HepG2 (cell line): Measurements from ENCODE around the gene LDB3. TPM values are rescaled to one million over a fixed set of nuclear protein-coding genes. Genes with fewer than 3 reads are reported as not detected.

Source experiments
- FOXA3 ChIP-seq: IDR thresholded peaks from 2 replicates; pipeline ENCODE4 v1.6.1; 2016; ENCODE audit warnings: missing genetic modification reagents, missing compliant biosample characterization
- HMGXB4 ChIP-seq, 2 experiments: sonication (generic) in 1 of 2; formaldehyde crosslinking in 1 of 2; IDR thresholded peaks; 2 replicates each; pipeline versions ENCODE4 v1.4.0 to v1.6.1; 2018 to 2020; ENCODE audit warnings: missing genetic modification reagents in 2 of 2, borderline replicate concordance in 1 of 2, low read depth in 1 of 2, mild to moderate bottlenecking in 1 of 2, missing biosample characterization in 1 of 2
- MYNN ChIP-seq: sonication (generic); formaldehyde crosslinking; IDR thresholded peaks from 2 replicates; pipeline ENCODE4 v1.4.0; 2020; ENCODE audit warnings: mild to moderate bottlenecking, low read depth, missing genetic modification reagents
- NONO ChIP-seq, 2 experiments: fragments of 450-650 bp in 1 of 2; sonication (generic) in 1 of 2; formaldehyde crosslinking in 1 of 2; IDR thresholded peaks in 1 of 2; conservative IDR thresholded peaks in 1 of 2; 2 replicates each; pipeline versions ENCODE4 v1.6.1 to v1.8.0; 2017 to 2022; ENCODE audit warnings: mild to moderate bottlenecking in 1 of 2, missing genetic modification reagents in 1 of 2, moderate library complexity in 1 of 2
- PAXIP1 ChIP-seq: sonication (generic); formaldehyde crosslinking; conservative IDR thresholded peaks from 2 replicates; pipeline ENCODE4 v1.4.0; 2020; ENCODE audit warnings: mild to moderate bottlenecking, missing genetic modification reagents, moderate library complexity
- PHF8 ChIP-seq: sonication (generic); formaldehyde crosslinking; IDR thresholded peaks from 2 replicates; pipeline ENCODE4 v1.5.0; 2020; ENCODE audit warnings: missing genetic modification reagents
- POLR2A ChIP-seq, 2 experiments: IDR thresholded peaks; 2 replicates each; pipeline ENCODE4 v1.6.1; 2011; ENCODE audit warnings: low read depth in 2 of 2, low read length in 2 of 2, mild to moderate bottlenecking in 1 of 2, moderate library complexity in 1 of 2; ENCODE audit not compliant: insufficient read depth in 1 of 2
- PRMT3 ChIP-seq: sonication (generic); formaldehyde crosslinking; IDR thresholded peaks from 2 replicates; pipeline ENCODE4 v1.8.1; 2022; ENCODE audit warnings: low read depth, mild to moderate bottlenecking, moderate library complexity, missing genetic modification reagents, borderline replicate concordance
- RAD21 ChIP-seq: fragments of 450-650 bp; formaldehyde crosslinking; IDR thresholded peaks from 2 replicates; pipeline ENCODE4 v1.5.0; 2020; ENCODE audit warnings: mild to moderate bottlenecking
- SALL1 ChIP-seq: sonication (generic); formaldehyde crosslinking; IDR thresholded peaks from 2 replicates; pipeline ENCODE4 v1.8.0; 2022; ENCODE audit warnings: mild to moderate bottlenecking, missing genetic modification reagents
- SIN3A ChIP-seq: IDR thresholded peaks from 2 replicates; pipeline ENCODE4 v1.6.1; 2011; ENCODE audit warnings: low read depth, mild to moderate bottlenecking, control low read depth, low read length, borderline replicate concordance
- SMARCC2 ChIP-seq: fragments of 450-650 bp; IDR thresholded peaks from 2 replicates; pipeline ENCODE4 v1.6.1; 2017; ENCODE audit warnings: antibody characterized with exemption, mild to moderate bottlenecking
- SOX13 ChIP-seq, 3 experiments: fragments of 450-650 bp in 1 of 3; sonication (generic) in 1 of 3; formaldehyde crosslinking in 1 of 3; IDR thresholded peaks in 2 of 3; conservative IDR thresholded peaks in 1 of 3; 2 replicates each; pipeline versions ENCODE4 v1.5.0 to v1.6.1; 2016 to 2020; ENCODE audit warnings: antibody characterized with exemption in 1 of 3, mild to moderate bottlenecking in 1 of 3, missing compliant biosample characterization in 1 of 3, missing genetic modification reagents in 1 of 3, moderate library complexity in 1 of 3
- TFDP1 ChIP-seq: IDR thresholded peaks from 2 replicates; pipeline ENCODE4 v1.6.1; 2016; ENCODE audit warnings: missing compliant biosample characterization, missing genetic modification reagents, borderline replicate concordance
- UBTF ChIP-seq: sonication (generic); formaldehyde crosslinking; IDR thresholded peaks from 2 replicates; pipeline ENCODE4 v1.4.0; 2020; ENCODE audit warnings: mild to moderate bottlenecking, missing genetic modification reagents
- ZBTB7B ChIP-seq: sonication (generic); formaldehyde crosslinking; IDR thresholded peaks from 2 replicates; pipeline ENCODE4 v1.4.0; 2020; ENCODE audit warnings: missing genetic modification reagents
- ZMYM2 ChIP-seq: sonication (generic); formaldehyde crosslinking; IDR thresholded peaks from 2 replicates; pipeline ENCODE4 v1.8.0; 2022; ENCODE audit warnings: mild to moderate bottlenecking, missing genetic modification reagents
- ZNF12 ChIP-seq: sonication (generic); formaldehyde crosslinking; IDR thresholded peaks from 2 replicates; pipeline ENCODE4 v1.5.0; 2020; ENCODE audit warnings: missing genetic modification reagents
- ZNF20 ChIP-seq: sonication (generic); formaldehyde crosslinking; IDR thresholded peaks from 2 replicates; pipeline ENCODE4 v1.4.0; 2020; ENCODE audit warnings: mild to moderate bottlenecking, moderate library complexity, missing genetic modification reagents
- ZNF652 ChIP-seq: IDR thresholded peaks from 2 replicates; pipeline ENCODE4 v1.6.1; 2016; ENCODE audit warnings: low read depth, borderline replicate concordance
- polyA plus RNA-seq, 8 experiments: library from polyadenylated mRNA; depleted of rRNA in 3 of 8; stranded (reverse) in 7 of 8; unstranded in 1 of 8; fragments of >200 nt; fragmentation: Illumina TruSeq in 4 of 8; extraction: Trizol in 4 of 8; gene quantifications; 2 replicates each; pipeline versions ENCODE4 v1.2.1 to v1.2.3, GENCODE V29; 2011 to 2016; ENCODE audit warnings: low read depth in 4 of 8, missing spikeins in 1 of 8, mixed read lengths in 1 of 8; ENCODE audit not compliant: insufficient read depth in 1 of 8
- total RNA-seq, 5 experiments: library from RNA; depleted of rRNA; stranded (reverse); fragments of >200 nt; fragmentation: Illumina TruSeq; extraction: Trizol; gene quantifications; 2 replicates each; pipeline ENCODE4 v1.2.3, GENCODE V29; 2016; ENCODE audit warnings: low read depth in 1 of 5

LDB3 gene
- total and polyA plus RNA-seq, 2 of the 13 experiments (the other 11 are each of a cell fraction or from before 2014, with no cell fraction given) = not detected

- TF ChIP-seq TFDP1 = peak; percentile 71; the same call in 1 of the 2 replicates
- 0 out of 2 replicates have a peak, but pooled peaks have one; percentile 26 for TF ChIP-seq ZNF12 (CRISPR knock-in tag)
- peak; percentile 47 for TF ChIP-seq PAXIP1 (CRISPR knock-in tag)
- TF ChIP-seq HMGXB4 (CRISPR knock-in tag; IDR thresholded peaks at IDR 0.05; ENCODE audit: borderline replicate concordance in 1 of 2, low read depth in 1 of 2) = peak; percentile 95 to 96
- TF ChIP-seq PRMT3 (CRISPR knock-in tag) = no peak
- TF ChIP-seq UBTF = peak; percentile 93
- no peak for TF ChIP-seq NONO (IDR thresholded peaks at IDR 0.05)
- TF ChIP-seq NONO (CRISPR knock-in tag; conservative IDR thresholded peaks at IDR 0.05) = peak; percentile 64
- TF ChIP-seq ZNF652 (CRISPR knock-in tag) = peak; percentile 88
- no peak for TF ChIP-seq SOX13 (IDR thresholded peaks at IDR 0.05)
- TF ChIP-seq SOX13 (CRISPR knock-in tag; conservative IDR thresholded peaks at IDR 0.05 in 1 of 2, IDR thresholded peaks at IDR 0.05 in 1 of 2) = no peak
- TF ChIP-seq POLR2A (IDR thresholded peaks at IDR 0.05; ENCODE audit: insufficient read depth in 1 of 2, low read depth in 2 of 2, low read length in 2 of 2) = peak; percentile 20 to 31; a peak in 1 of 4 replicates
- TF ChIP-seq MYNN (CRISPR knock-in tag) = no peak
- TF ChIP-seq ZBTB7B = 0 out of 2 replicates have a peak, but pooled peaks have one; percentile 32
- peak; percentile 68 for TF ChIP-seq SALL1 (CRISPR knock-in tag)
- peak; percentile 59; the same call in 1 of the 2 replicates for TF ChIP-seq ZMYM2 (CRISPR knock-in tag)
- no peak for TF ChIP-seq SIN3A
- peak; percentile 44; the same call in 1 of the 2 replicates for TF ChIP-seq FOXA3 (CRISPR knock-in tag)
- TF ChIP-seq SMARCC2 = no peak
- peak; percentile 59 for TF ChIP-seq PHF8 (CRISPR knock-in tag)
- TF ChIP-seq RAD21 (CRISPR knock-in tag) = peak; percentile 97
- no peak for TF ChIP-seq ZNF20 (CRISPR knock-in tag)
Observed at GRCh38 chr10:86710987-86711512, 42.7 kb downstream of the LDB3 start (continued).
